ENCODE measurements around the gene PAK4. TPM values are rescaled to one million over a fixed set of nuclear protein-coding genes. Genes with fewer than 3 reads are reported as not detected.

The PAK4 gene
- total RNA-seq, 3 donors from 2014 or later, result 3.5 to 12.0 (median 10.2) TPM

DNA sequence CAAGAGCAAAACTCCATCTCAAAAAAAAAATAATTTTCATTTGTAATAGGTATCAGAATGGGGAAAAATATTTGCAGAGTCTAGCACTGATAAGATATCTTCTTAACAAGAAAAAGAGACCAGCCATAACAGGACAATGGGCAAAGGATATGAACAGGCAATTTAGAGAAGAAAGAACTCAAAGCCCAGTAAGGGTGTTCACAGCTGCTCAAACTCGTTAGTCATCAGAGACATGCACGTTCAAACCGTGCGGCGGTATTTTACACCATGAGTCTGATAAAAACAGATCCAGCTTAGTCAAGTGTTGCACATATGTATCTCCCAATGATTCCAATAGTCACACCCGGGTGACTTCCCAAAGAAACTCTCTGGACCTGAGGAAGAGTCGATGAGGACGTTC is 57.5 kb downstream of the PAK4 start:
- TF ChIP-seq POLR2AphosphoS5 (IDR thresholded peaks at IDR 0.05), result no peak
- TF ChIP-seq, protein P1, sequence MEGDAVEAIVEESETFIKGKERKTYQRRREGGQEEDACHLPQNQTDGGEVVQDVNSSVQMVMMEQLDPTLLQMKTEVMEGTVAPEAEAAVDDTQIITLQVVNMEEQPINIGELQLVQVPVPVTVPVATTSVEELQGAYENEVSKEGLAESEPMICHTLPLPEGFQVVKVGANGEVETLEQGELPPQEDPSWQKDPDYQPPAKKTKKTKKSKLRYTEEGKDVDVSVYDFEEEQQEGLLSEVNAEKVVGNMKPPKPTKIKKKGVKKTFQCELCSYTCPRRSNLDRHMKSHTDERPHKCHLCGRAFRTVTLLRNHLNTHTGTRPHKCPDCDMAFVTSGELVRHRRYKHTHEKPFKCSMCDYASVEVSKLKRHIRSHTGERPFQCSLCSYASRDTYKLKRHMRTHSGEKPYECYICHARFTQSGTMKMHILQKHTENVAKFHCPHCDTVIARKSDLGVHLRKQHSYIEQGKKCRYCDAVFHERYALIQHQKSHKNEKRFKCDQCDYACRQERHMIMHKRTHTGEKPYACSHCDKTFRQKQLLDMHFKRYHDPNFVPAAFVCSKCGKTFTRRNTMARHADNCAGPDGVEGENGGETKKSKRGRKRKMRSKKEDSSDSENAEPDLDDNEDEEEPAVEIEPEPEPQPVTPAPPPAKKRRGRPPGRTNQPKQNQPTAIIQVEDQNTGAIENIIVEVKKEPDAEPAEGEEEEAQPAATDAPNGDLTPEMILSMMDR (IDR thresholded peaks at IDR 0.05), result no peak
- TF ChIP-seq POLR2A (IDR thresholded peaks at IDR 0.05), result no peak
- no peaks in the 10 kb centered on the region for H3K4me1 ChIP-seq
- H3K27me3 ChIP-seq, result no peaks in the 10 kb centered on the region
- intact Hi-C loops (cut with DNase I; ENCODE audit: low total_unique reads), result no loop called here
- no peak overlapping the region for H3K27ac ChIP-seq
- H3K36me3 ChIP-seq, result peaks cover 7% of the 10 kb centered on the region
- no peak for DNase-seq (ENCODE audit: low spot score in 2 of 2)
- H3K9me3 ChIP-seq, result no peaks in the 10 kb centered on the region
- no peak overlapping the region for H3K4me3 ChIP-seq

DNA sequence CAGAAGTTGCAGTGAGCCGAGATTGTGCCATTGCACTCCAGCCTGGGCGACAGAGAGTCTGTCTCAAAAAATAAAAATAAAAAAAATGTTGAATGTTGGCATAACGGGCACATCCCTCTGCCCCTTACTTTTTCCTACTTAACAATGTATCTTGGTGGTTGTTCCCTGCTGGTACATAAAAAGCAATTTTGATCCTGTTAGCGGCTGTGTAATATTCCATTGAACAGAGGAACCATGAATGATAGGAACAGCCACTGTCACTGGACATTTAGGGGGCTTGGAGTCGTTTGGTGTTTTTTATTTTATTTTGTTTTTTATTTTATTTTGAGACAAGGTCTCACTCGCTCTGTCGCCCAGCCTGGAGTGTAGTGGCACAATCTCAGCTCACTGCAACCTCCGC is 60.8 kb downstream of the PAK4 start:
- no peaks in the 10 kb centered on the region for H3K4me1 ChIP-seq
- TF ChIP-seq POLR2AphosphoS5 (IDR thresholded peaks at IDR 0.05) (no peak), POLR2A (IDR thresholded peaks at IDR 0.05) (no peak)
- TF ChIP-seq, protein P1 (IDR thresholded peaks at IDR 0.05), result no peak
- H3K36me3 ChIP-seq, result no peaks in the 10 kb centered on the region
- intact Hi-C loops (cut with DNase I; ENCODE audit: low total_unique reads), result loop anchor here (5.0 kb wide), 1 partner anchor 506 kb away; no protein-coding TSS in a partner anchor
- H3K27me3 ChIP-seq, result no peaks in the 10 kb centered on the region
- H3K4me3 ChIP-seq, result no peak overlapping the region
- H3K27ac ChIP-seq, result no peak overlapping the region
- H3K9me3 ChIP-seq, result no peaks in the 10 kb centered on the region
- DNase-seq (ENCODE audit: low spot score in 2 of 2), result no peak

GRCh38 chr19:39187552-39187943 is 62.0 kb downstream of the PAK4 start:
- H3K27me3 ChIP-seq, result no peaks in the 10 kb centered on the region
- DNase-seq (ENCODE audit: low spot score in 2 of 2), result no peak
- no peaks in the 10 kb centered on the region for H3K36me3 ChIP-seq
- intact Hi-C loops (cut with DNase I; ENCODE audit: low total_unique reads), result loop anchor here (5.0 kb wide), 1 partner anchor 505 kb away; no protein-coding TSS in a partner anchor
- TF ChIP-seq, protein P1 (IDR thresholded peaks at IDR 0.05), result no peak
- no peak for TF ChIP-seq POLR2AphosphoS5 (IDR thresholded peaks at IDR 0.05)
- H3K9me3 ChIP-seq, result no peaks in the 10 kb centered on the region
- H3K27ac ChIP-seq, result no peak overlapping the region
- H3K4me1 ChIP-seq, result no peaks in the 10 kb centered on the region
- H3K4me3 ChIP-seq, result no peak overlapping the region

- no peak for TF ChIP-seq POLR2AphosphoS5 (IDR thresholded peaks at IDR 0.05)
- TF ChIP-seq, protein P1 (IDR thresholded peaks at IDR 0.05), result no peak
- Histone ChIP-seq H3K4me1 (no peaks in the 10 kb centered on the region), H3K27me3 (no peaks in the 10 kb centered on the region), H3K27ac (no peak overlapping the region), H3K4me3 (no peak overlapping the region), H3K9me3 (no peaks in the 10 kb centered on the region), H3K36me3 (no peaks in the 10 kb centered on the region)
- intact Hi-C loops (cut with DNase I; ENCODE audit: low total_unique reads), result loop anchor here (5.0 kb wide), 1 partner anchor 503 kb away; no protein-coding TSS in a partner anchor
- DNase-seq (ENCODE audit: low spot score in 2 of 2), result no peak
These were observed 63.4 kb downstream of the PAK4 start for GRCh38 chr19:39188960-39189359.

- Histone ChIP-seq H3K4me3 (no peak overlapping the region), H3K4me1 (no peaks in the 10 kb centered on the region), H3K9me3 (no peaks in the 10 kb centered on the region), H3K27ac (no peak overlapping the region), H3K36me3 (no peaks in the 10 kb centered on the region), H3K27me3 (no peaks in the 10 kb centered on the region)
- intact Hi-C loops (cut with DNase I; ENCODE audit: low total_unique reads), result no loop called here
- no peak for DNase-seq (ENCODE audit: low spot score in 2 of 2)
- TF ChIP-seq POLR2AphosphoS5 (IDR thresholded peaks at IDR 0.05) (no peak), POLR2A (IDR thresholded peaks at IDR 0.05) (no peak)
- TF ChIP-seq, protein P1 (IDR thresholded peaks at IDR 0.05), result no peak
These were observed 65.2 kb downstream of the PAK4 start for GRCh38 chr19:39190768-39191167.
